ENCODE results near the gene GSC2. TPM values are rescaled to one million over a fixed set of nuclear protein-coding genes. Genes with fewer than 3 reads are reported as not detected.

Gene GSC2
- total and polyA plus RNA-seq, 9 of the 15 experiments (the other 6 are each of a cell fraction or from before 2014, with no cell fraction given) = not detected

DNA sequence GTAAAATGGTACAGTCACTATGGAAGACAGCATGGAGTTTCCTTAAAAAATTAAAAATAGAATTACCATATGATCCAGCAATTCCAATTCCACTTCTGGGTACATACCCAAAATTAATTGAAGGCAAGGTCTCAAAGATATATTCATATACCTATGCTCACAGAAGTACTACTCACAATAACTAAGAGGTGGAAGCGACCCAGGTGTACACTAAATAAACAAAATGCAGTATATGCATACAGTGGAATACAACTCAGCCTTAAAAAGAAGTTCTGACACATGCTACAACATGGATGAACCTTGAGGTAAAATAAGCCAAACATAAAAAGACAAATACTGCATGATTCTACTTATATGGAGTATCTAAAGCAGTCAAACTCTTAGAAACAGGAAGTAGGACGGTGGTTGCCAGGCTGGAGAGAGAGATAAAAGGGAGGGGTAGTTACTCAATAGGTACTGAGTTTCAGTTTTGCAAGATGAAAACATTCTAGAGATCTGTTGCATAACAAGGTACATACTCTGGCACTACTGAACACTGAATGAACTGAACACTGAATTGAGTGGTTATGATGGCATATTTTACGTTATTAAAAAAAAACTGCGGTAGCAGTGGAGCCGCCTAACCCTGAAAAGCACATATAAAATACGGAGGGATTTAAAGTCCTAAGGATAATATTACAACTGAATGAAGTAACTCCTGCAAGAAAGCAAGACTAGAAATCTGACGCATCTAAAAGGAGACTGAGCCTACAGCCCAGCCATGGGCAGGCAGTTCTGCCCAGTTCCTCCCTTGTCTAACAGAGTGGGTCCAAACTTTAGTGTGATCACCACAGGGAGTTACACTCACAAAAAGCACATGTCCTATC lies 40.7 kb downstream of the GSC2 start (continued):
- peak; percentile 87 for TF ChIP-seq MNT (conservative IDR thresholded peaks at IDR 0.05)
- peak; percentile 95 for TF ChIP-seq MTA2 (IDR thresholded peaks at IDR 0.05; ENCODE audit: low read depth)
- no peak for TF ChIP-seq TCF7 (IDR thresholded peaks at IDR 0.05; ENCODE audit: borderline replicate concordance)
- TF ChIP-seq CSDE1 (IDR thresholded peaks at IDR 0.05) = no peak; a peak in 1 of 4 replicates
- peak; percentile 55; the same call in 1 of the 2 replicates for TF ChIP-seq ZNF449 (CRISPR knock-in tag; IDR thresholded peaks at IDR 0.05)
- TF ChIP-seq, protein P1, sequence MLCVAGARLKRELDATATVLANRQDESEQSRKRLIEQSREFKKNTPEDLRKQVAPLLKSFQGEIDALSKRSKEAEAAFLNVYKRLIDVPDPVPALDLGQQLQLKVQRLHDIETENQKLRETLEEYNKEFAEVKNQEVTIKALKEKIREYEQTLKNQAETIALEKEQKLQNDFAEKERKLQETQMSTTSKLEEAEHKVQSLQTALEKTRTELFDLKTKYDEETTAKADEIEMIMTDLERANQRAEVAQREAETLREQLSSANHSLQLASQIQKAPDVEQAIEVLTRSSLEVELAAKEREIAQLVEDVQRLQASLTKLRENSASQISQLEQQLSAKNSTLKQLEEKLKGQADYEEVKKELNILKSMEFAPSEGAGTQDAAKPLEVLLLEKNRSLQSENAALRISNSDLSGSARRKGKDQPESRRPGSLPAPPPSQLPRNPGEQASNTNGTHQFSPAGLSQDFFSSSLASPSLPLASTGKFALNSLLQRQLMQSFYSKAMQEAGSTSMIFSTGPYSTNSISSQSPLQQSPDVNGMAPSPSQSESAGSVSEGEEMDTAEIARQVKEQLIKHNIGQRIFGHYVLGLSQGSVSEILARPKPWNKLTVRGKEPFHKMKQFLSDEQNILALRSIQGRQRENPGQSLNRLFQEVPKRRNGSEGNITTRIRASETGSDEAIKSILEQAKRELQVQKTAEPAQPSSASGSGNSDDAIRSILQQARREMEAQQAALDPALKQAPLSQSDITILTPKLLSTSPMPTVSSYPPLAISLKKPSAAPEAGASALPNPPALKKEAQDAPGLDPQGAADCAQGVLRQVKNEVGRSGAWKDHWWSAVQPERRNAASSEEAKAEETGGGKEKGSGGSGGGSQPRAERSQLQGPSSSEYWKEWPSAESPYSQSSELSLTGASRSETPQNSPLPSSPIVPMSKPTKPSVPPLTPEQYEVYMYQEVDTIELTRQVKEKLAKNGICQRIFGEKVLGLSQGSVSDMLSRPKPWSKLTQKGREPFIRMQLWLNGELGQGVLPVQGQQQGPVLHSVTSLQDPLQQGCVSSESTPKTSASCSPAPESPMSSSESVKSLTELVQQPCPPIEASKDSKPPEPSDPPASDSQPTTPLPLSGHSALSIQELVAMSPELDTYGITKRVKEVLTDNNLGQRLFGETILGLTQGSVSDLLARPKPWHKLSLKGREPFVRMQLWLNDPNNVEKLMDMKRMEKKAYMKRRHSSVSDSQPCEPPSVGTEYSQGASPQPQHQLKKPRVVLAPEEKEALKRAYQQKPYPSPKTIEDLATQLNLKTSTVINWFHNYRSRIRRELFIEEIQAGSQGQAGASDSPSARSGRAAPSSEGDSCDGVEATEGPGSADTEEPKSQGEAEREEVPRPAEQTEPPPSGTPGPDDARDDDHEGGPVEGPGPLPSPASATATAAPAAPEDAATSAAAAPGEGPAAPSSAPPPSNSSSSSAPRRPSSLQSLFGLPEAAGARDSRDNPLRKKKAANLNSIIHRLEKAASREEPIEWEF (CRISPR knock-in tag; IDR thresholded peaks at IDR 0.05) = peak; percentile 55; the same call in 1 of the 2 replicates
- peak; percentile 100 for TF ChIP-seq CEBPB (tag; IDR thresholded peaks at IDR 0.05)
- TF ChIP-seq RCOR1 (IDR thresholded peaks at IDR 0.05; ENCODE audit: borderline replicate concordance in 1 of 2, low read depth in 2 of 2, low read length in 2 of 2) = peak; percentile 74 to 95; a peak in 3 of 4 replicates
- TF ChIP-seq ZBTB5 (IDR thresholded peaks at IDR 0.05) = no peak
- TF ChIP-seq MECOM (CRISPR knock-in tag; IDR thresholded peaks at IDR 0.05) = peak; percentile 63
- no peak for TF ChIP-seq POLR2A (conservative IDR thresholded peaks at IDR 0.05)
- TF ChIP-seq FOXJ2 (tag; IDR thresholded peaks at IDR 0.05) = peak; percentile 81; the same call in 1 of the 2 replicates
- TF ChIP-seq KDM1A (IDR thresholded peaks at IDR 0.05) = peak in 1 of 2 experiments; percentile 82; a peak in 3 of 4 replicates
- no peak for TF ChIP-seq ZNF316 (IDR thresholded peaks at IDR 0.05)
- TF ChIP-seq PURB (CRISPR knock-in tag; IDR thresholded peaks at IDR 0.05; ENCODE audit: low read depth) = no peak
- 0 out of 2 replicates have a peak, but pooled peaks have one; percentile 6 for TF ChIP-seq MEF2A (IDR thresholded peaks at IDR 0.05; ENCODE audit: control insufficient read depth, low read depth, low read length)
- TF ChIP-seq BRD4 (IDR thresholded peaks at IDR 0.05) = no peak; the same call in 1 of the 2 replicates
- TF ChIP-seq ZNF354B (CRISPR knock-in tag; IDR thresholded peaks at IDR 0.05) = peak; percentile 67

Data from K562 (cell line).